GM20000 (cell line): ENCODE data around the gene UFD1.

ENCODE experiments used
- DNase-seq: peaks from one replicate; pipeline ENCODE4 v3.0.0; 2012; ENCODE audit warnings: low spot score
- CTCF ChIP-seq: IDR thresholded peaks from 2 replicates; pipeline ENCODE4 v1.5.1; 2012; ENCODE audit warnings: mild to moderate bottlenecking, control low read depth; ENCODE audit errors: extremely low read depth, missing control alignments

The UFD1 gene

GRCh38 chr22:19494001-19494560 lies 15.1 kb upstream of the UFD1 start:
- TF ChIP-seq CTCF = no peak
- no peak for DNase-seq

- no peak for DNase-seq
Measured at GRCh38 chr22:19492504-19493174, 13.6 kb upstream of the UFD1 start.

GRCh38 chr22:19490628-19491230 lies 11.7 kb upstream of the UFD1 start:
- DNase-seq = no peak
- no peak for TF ChIP-seq CTCF

More at GRCh38 chr22:19492504-19493174, 13.6 kb upstream of the UFD1 start:
- TF ChIP-seq CTCF = no peak

- DNase-seq = no peak
- no peak for TF ChIP-seq CTCF
Measured at GRCh38 chr22:19488884-19489843, 10.2 kb upstream of the UFD1 start.

- no peak for TF ChIP-seq CTCF
- no peak for DNase-seq
Measured at GRCh38 chr22:19488285-19488684, 9.3 kb upstream of the UFD1 start.

GRCh38 chr22:19483481-19484244 lies 4.7 kb upstream of the UFD1 start:
- no peak for TF ChIP-seq CTCF
- DNase-seq = no peak
